Peyer's patch (tissue), 4 donors: ENCODE measurements around the gene BCAS1.

Experiments used
- POLR2A ChIP-seq, 2 donors: fragments of 450-650 bp; IDR thresholded peaks; one replicate each; pipeline ENCODE4 v1.5.1; 2017; ENCODE audit warnings: antibody characterized with exemption in 2 of 2, mild to moderate bottlenecking in 2 of 2, moderate library complexity in 2 of 2
- TF ChIP-seq, protein P1 (sequence below), 6 experiments: fragments of 450-650 bp in 4 of 6; fragments of 200-600 bp in 2 of 6; sonication (generic) in 1 of 6; IDR thresholded peaks; one replicate each; pipeline ENCODE4 v1.5.1; 2017 to 2019; ENCODE audit warnings: antibody characterized with exemption in 6 of 6, mild to moderate bottlenecking in 3 of 6, moderate library complexity in 1 of 6

DNA sequence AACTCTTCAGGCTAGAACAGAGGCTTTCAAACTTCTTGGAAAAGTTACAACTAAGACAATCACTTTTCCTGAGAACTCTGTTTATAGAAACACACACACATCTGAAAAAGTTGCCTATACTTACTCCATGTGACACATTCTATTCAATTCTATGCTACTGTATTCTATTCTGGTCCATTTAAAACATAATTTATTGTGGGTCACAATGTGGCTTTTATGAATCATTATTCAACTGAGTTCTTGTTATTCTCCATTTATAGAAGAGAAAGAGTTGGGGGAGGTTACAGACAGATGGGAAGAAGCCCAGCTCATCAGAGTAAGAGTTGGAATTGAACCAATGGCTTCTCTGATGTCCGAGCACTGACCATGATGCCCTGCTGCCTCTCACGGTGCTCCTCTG, 21.6 kb upstream of the BCAS1 start:
- TF ChIP-seq, protein P1, sequence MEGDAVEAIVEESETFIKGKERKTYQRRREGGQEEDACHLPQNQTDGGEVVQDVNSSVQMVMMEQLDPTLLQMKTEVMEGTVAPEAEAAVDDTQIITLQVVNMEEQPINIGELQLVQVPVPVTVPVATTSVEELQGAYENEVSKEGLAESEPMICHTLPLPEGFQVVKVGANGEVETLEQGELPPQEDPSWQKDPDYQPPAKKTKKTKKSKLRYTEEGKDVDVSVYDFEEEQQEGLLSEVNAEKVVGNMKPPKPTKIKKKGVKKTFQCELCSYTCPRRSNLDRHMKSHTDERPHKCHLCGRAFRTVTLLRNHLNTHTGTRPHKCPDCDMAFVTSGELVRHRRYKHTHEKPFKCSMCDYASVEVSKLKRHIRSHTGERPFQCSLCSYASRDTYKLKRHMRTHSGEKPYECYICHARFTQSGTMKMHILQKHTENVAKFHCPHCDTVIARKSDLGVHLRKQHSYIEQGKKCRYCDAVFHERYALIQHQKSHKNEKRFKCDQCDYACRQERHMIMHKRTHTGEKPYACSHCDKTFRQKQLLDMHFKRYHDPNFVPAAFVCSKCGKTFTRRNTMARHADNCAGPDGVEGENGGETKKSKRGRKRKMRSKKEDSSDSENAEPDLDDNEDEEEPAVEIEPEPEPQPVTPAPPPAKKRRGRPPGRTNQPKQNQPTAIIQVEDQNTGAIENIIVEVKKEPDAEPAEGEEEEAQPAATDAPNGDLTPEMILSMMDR (IDR thresholded peaks at IDR 0.05): no peak
- no peak for TF ChIP-seq POLR2A (IDR thresholded peaks at IDR 0.05)
